LoVo (cell line): ENCODE data around the gene OGFR.

Experiments
- DNase-seq: peaks from one replicate; pipeline ENCODE4 v3.0.0-alpha.2; 2016; ENCODE audit warnings: low spot score

The OGFR gene, protein sequence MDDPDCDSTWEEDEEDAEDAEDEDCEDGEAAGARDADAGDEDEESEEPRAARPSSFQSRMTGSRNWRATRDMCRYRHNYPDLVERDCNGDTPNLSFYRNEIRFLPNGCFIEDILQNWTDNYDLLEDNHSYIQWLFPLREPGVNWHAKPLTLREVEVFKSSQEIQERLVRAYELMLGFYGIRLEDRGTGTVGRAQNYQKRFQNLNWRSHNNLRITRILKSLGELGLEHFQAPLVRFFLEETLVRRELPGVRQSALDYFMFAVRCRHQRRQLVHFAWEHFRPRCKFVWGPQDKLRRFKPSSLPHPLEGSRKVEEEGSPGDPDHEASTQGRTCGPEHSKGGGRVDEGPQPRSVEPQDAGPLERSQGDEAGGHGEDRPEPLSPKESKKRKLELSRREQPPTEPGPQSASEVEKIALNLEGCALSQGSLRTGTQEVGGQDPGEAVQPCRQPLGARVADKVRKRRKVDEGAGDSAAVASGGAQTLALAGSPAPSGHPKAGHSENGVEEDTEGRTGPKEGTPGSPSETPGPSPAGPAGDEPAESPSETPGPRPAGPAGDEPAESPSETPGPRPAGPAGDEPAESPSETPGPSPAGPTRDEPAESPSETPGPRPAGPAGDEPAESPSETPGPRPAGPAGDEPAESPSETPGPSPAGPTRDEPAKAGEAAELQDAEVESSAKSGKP

DNA sequence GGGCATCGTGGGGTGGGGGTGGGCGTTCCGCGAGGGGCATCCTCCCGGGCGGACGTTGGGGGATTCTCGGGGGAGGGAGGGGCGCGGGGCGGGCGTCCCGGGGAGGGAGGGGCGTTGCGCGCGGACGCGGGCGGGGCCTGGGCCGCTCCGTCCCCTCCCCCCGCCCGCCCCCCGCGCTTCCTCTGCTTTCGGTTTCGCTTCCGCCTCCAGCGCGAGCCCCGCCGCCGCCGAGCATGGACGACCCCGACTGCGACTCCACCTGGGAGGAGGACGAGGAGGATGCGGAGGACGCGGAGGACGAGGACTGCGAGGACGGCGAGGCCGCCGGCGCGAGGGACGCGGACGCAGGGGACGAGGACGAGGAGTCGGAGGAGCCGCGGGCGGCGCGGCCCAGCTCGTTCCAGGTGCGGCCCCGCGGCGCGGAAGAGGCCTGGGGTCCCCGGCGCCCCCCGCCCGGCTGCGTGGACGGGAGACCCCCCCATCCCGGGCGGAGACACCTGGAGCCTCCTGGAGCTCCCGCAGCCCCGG is at the start of gene OGFR:
OGFR (plus strand) TSS at position 209 of the 528 bp plus-strand sequence; CDS start at position 234, 25 bp downstream.
- DNase-seq: peak; percentile 55

- DNase-seq: no peak
These were observed 49.7 kb upstream of the OGFR start for GRCh38 chr20:62754991-62755356.

DNA sequence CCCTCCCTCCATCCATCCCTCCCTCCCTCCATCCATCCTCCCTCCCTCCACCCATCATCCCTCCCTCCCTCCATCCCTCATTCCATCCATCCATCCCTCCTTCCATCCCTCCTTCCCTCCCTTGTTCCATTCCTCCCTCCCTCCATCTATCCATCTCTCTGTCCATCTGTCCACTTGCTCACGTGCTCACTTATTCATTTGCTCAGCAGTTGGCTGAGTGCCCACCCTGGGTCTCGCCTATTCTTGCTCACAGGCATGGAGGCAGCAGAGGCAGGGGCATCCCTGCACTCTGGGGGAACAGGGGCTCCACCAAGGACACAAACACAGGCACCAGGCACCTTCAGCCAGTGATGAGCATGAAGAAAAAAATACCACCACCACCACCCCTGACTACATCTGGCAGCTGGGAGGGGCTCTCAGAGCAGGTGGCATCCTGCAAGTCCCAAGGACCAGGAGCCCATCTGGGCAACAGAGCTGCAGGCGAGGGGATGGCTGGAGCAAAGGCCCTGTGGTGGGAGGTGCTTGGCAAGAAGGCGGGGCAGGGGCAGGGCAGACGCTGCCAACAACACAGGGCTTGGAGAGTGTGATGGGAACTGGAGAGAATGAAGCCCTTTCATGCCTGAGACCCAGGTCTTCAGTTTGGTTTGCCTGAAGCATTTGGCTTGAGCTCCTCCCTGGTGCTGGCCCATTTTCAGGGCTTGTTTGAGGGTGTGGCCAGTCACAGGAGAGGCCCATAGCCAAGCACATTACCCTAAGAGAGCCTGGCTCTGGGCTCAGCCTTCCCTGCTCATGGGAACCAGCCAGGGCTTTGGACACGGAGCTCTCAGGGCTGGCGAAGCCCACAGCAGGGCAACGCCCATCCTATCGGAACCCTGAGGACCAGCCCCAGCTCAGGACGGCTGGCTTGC is 48.6 kb upstream of the OGFR start:
- DNase-seq: no peak

DNA sequence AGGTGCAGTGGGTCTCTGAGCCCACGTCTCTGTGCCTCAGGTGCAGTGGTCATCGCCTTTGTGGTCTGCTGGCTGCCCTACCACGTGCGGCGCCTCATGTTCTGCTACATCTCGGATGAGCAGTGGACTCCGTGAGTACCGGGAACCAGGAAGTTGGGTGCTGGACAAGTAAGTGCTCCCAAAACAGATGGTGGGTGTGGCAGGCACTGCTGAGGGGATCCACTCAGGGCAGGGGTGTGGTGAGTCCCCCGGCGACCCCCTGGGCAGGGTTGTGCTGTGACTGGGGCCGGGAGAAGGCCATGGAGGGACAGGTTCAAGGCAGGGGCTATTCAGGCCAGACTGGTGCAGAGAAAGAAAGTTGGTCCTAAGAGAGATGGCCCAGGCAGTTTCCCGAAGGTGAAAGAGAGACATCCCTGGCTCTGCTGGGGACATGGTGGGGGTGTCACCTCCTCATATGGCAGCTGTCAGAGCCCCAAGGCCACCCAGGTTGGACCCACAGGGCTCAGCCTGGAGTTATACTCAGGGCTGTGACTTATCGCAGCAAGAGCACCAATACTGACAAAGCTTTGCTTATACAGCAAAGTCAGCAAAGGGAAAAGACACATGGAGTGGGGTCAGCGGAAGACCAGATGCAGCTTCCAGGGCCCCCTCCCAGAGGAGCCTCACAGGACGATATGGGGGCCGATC is 46.3 kb upstream of the OGFR start:
- no peak for DNase-seq

- DNase-seq: no peak
These were observed 44.6 kb upstream of the OGFR start for GRCh38 chr20:62759981-62760431.

- DNase-seq: no peak
These were observed 44.2 kb upstream of the OGFR start for GRCh38 chr20:62760471-62760855.

DNA sequence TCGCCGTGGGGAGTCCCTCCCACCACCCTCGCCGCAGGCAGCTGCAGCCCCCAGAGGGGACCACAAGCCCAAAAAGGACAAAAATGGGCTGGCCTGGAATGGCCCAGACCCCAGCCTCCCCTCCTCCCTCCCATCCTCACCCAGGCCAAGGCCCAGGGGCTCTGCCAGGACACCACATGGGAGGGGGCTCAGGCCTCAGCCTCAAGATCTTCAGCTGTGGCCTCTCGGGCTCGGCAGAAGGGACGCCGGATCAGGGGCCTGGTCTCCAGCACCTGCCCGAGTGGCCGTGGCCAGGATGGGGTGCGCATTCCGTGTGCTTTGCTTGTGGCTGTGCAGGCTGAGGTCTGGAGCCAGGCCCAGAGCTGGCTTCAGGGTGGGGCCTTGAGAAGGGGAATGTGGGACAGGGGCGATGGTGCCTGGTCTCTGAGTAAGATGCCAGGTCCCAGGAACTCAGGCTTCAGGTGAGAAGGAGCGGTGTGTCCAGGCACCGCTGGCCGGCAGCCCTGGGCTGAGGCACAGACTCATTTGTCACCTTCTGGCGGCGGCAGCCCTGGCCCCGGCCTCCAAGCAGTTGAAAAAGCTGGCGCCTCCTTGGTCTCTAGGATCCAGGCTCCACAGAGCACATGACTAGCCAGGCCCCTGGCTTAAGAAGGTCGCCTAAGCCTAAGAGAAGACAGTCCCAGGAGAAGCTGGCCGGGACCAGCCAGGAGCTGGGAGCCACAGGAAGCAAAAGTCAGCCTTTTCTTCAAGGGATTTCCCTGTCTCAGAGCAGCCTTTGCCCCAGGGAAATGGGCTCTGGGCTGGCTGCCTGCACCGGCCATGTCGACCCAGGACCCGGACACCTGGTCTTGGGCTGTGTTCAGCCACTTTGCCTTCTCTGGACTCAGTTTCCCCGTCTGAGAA is 43.5 kb upstream of the OGFR start:
- DNase-seq: no peak

DNA sequence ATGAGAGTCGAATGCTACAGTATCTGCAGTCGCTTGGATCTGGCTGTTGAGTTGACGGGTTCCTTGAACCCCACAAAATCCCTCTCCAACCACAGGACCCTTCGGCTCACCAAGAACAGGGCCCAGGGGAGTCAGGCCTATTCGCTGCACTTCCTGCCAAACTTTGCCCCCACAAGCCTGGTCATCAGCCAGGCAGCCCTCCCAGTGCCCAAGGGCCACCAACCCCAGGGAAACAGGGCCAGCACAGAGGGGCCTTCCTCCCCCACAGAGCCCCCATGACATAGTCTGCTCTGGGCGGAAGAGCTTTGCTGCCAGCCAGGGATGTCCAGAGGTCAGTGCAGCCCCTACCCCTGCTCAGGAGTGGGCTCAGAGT is 42.9 kb upstream of the OGFR start:
- no peak for DNase-seq

GRCh38 chr20:62762376-62762775 is 42.3 kb upstream of the OGFR start:
- DNase-seq: no peak

GRCh38 chr20:62762801-62763368 is 41.8 kb upstream of the OGFR start:
- DNase-seq: no peak

- DNase-seq: no peak
These were observed 41.2 kb upstream of the OGFR start for GRCh38 chr20:62763404-62763803.

DNA sequence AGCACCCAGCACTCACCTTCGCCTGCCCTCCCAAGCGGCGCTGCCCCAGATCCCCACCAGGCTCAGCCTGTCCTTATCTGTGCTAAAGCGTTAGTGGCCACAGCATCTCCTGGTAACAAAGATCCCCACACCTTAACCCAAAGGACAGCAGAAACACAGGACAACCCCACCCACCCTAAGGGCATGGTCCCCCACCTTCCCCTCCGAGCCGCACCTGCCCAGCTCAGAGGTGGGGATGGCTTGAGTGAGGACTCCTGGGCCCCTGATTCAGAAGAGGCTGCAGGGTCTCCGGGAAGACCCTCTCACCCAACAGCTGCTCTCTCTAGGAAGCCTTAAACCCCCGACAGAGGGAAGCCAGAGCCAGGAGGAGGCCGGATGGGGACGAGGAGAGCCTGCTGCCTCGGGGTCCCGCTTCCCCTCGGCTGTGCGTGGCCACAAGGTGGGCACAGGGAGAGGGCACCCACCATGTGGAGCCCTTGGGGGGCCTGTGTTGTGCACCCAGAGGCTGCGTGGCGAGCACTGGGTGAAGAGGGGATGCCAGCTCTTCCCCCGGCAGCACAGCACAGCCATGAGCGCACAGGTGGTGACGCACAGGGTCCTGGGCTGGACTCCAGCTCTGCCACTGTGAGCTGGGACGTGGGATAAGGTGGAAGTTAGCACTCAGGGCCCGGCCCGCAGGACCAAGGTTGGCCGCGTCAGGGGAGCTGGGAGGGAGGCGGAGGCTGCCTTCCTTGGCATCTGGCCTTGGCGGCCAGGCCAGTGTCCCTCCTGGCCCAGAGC is 40.3 kb upstream of the OGFR start:
- no peak for DNase-seq

DNA sequence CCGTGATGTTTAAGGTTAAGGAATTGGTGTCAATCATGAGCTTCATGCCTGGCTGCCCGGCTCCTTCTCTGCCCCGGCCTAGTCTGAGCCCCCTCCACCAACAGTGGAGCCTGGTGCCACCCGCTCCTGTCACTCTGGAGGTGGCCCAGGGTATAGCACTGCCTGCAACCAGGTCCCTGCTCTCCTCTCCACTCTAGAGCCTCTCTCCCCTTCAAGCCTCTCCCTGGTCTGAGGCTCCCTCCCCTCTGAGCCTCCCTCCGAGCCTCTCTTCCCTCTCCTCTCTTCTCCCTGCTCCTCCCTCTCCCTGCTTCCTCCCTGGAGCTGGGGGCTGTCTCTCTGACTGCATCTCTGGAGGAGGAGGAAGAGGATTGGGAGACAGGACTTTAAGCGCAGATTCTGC is 39.6 kb upstream of the OGFR start:
- no peak for DNase-seq

DNA sequence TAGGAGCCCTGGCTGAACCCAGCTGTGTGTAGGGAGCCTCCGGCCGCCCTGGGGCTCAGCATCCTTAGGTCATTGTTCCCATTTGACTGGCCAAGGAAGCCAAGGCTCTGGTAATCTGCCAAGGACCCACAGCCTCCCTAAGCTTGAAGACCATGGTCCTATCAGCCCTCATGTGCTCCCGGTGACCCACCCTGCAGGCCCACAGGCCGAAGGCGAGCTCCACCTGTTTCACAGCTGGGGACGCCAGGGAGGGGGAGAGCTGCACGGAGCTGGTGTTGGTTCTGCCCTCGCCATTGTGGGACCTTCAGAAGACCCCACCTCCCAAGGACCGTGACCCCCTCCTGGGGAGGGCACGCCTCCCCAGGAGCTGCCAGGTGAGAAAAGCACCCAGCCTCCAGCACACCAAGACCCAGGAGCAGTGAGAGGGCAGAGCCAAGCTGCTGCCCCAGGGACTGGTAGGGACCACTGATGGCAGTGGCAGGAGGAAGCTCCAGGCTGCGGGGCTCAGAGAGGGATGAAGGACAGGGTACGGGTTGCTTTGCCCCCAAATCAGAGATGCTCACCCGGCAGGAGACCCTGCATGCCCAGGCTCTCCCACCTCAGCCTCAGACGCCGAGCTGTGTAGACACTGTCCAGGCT is 39.1 kb upstream of the OGFR start:
- no peak for DNase-seq

DNA sequence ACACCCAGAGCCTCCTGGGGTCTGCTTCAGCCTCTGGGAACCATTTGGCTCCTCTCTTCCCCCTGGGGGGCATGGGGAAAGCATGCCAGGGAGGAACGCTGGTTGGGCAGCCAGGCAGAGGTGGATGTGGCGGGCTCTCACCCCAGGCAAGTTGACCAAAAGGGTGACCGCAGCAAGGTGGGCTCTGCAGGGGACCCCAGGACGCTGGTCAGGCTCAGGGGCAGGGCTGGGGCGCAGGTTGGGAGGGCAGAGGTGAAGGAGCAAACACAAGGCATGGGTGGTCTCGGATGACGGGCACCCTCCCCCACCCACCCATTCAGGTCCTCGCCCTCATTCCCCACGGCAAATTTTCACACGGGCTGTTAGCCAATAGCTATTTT is 38.6 kb upstream of the OGFR start:
- no peak for DNase-seq

- DNase-seq: peak; percentile 28
These were observed 37.9 kb upstream of the OGFR start for GRCh38 chr20:62766716-62767115.

- no peak for DNase-seq
These were observed 36.4 kb upstream of the OGFR start for GRCh38 chr20:62768234-62768546.

- DNase-seq: no peak
These were observed 35.9 kb upstream of the OGFR start for GRCh38 chr20:62768551-62769287.
